WTC11 (cell line): Measurements from ENCODE around the gene ARIH2. TPM values are rescaled to one million over a fixed set of nuclear protein-coding genes. Genes with fewer than 3 reads are reported as not detected.

Experiments used
- ATAC-seq: fragments of 200-7000 bp; cut with Tn5 transposase; 2 replicates; pipeline ENCODE4 v1.10.0; 2021; ENCODE audit warnings: mild to moderate bottlenecking, moderate library complexity
- CTCF ChIA-PET: fragments of 300-600 bp; sonication (Branson Sonifier 250); formaldehyde crosslinking; loops from one replicate; lab custom pipeline; 2021; ENCODE audit warnings: antibody characterized with exemption; lab: Charles Lee
- POLR2A ChIA-PET: fragments of 350-600 bp; sonication (Branson Sonifier 250); formaldehyde crosslinking; loops from one replicate; lab custom pipeline; 2021; ENCODE audit warnings: antibody characterized with exemption; lab: Charles Lee
- DNase-seq: peaks from one replicate; pipeline ENCODE4 v3.0.0; 2021; ENCODE audit warnings: low spot score
- H3K27ac Mint-ChIP-seq: 2 replicates; pipeline ENCODE4 v1.8.0; 2021; ENCODE audit warnings: mixed read lengths
- H3K27me3 Mint-ChIP-seq: 2 replicates; pipeline ENCODE4 v1.8.0; 2021; ENCODE audit warnings: low read depth, mild to moderate bottlenecking, moderate library complexity, mixed read lengths
- H3K36me3 Mint-ChIP-seq: 2 replicates; pipeline ENCODE4 v1.8.0; 2021; ENCODE audit warnings: mixed read lengths
- H3K4me1 Mint-ChIP-seq: 2 replicates; pipeline ENCODE4 v1.8.0; 2022; ENCODE audit warnings: mixed read lengths
- H3K4me3 Mint-ChIP-seq: 2 replicates; pipeline ENCODE4 v1.8.0; 2021; ENCODE audit warnings: mild to moderate bottlenecking, moderate library complexity, mixed read lengths
- H3K9me3 Mint-ChIP-seq: 2 replicates; pipeline ENCODE4 v1.8.0; 2021; ENCODE audit warnings: mixed read lengths
- ATF3 ChIP-seq: sonication (generic); formaldehyde crosslinking; conservative IDR thresholded peaks from 2 replicates; pipeline ENCODE4 v1.8.1; 2022; ENCODE audit warnings: mild to moderate bottlenecking, missing genetic modification reagents
- CREB1 ChIP-seq: sonication (generic); formaldehyde crosslinking; IDR thresholded peaks from 2 replicates; pipeline ENCODE4 v1.8.0; 2023; ENCODE audit warnings: mild to moderate bottlenecking, missing genetic modification reagents
- CTCF ChIP-seq: fragments of 200-600 bp; IDR thresholded peaks from 2 replicates; pipeline ENCODE4 v1.8.0; 2022; ENCODE audit warnings: antibody characterized with exemption
- E2F5 ChIP-seq: sonication (generic); formaldehyde crosslinking; IDR thresholded peaks from 2 replicates; pipeline ENCODE4 v1.8.1; 2022; ENCODE audit warnings: mild to moderate bottlenecking, moderate library complexity, missing genetic modification reagents
- ESRRA ChIP-seq: sonication (generic); formaldehyde crosslinking; IDR thresholded peaks from 2 replicates; pipeline ENCODE4 v1.8.1; 2022; ENCODE audit warnings: mild to moderate bottlenecking, missing genetic modification reagents, borderline replicate concordance
- FOXK1 ChIP-seq: sonication (generic); formaldehyde crosslinking; IDR thresholded peaks from 2 replicates; pipeline ENCODE4 v1.8.0; 2022; ENCODE audit warnings: mild to moderate bottlenecking, moderate library complexity, missing genetic modification reagents
- FOXP1 ChIP-seq: sonication (generic); formaldehyde crosslinking; IDR thresholded peaks from 2 replicates; pipeline ENCODE4 v1.8.0; 2022; ENCODE audit warnings: missing genetic modification reagents, mild to moderate bottlenecking, moderate library complexity, borderline replicate concordance
- FOXP4 ChIP-seq: sonication (generic); formaldehyde crosslinking; IDR thresholded peaks from 2 replicates; pipeline ENCODE4 v1.8.0; 2022; ENCODE audit warnings: mild to moderate bottlenecking, missing genetic modification reagents
- HMGXB4 ChIP-seq: sonication (generic); formaldehyde crosslinking; IDR thresholded peaks from 2 replicates; pipeline ENCODE4 v1.8.1; 2023; ENCODE audit warnings: mild to moderate bottlenecking, moderate library complexity, missing genetic modification reagents
- NR3C1 ChIP-seq: sonication (generic); formaldehyde crosslinking; conservative IDR thresholded peaks from 2 replicates; pipeline ENCODE4 v1.8.1; 2023; ENCODE audit warnings: low read depth, mild to moderate bottlenecking, missing genetic modification reagents
- RELA ChIP-seq: sonication (generic); formaldehyde crosslinking; IDR thresholded peaks from 2 replicates; pipeline ENCODE4 v1.8.1; 2022; ENCODE audit warnings: missing genetic modification reagents, mild to moderate bottlenecking, borderline replicate concordance
- SMAD3 ChIP-seq: sonication (generic); formaldehyde crosslinking; IDR thresholded peaks from 2 replicates; pipeline ENCODE4 v1.8.0; 2022; ENCODE audit warnings: missing genetic modification reagents, mild to moderate bottlenecking, borderline replicate concordance
- ZBTB21 ChIP-seq: sonication (generic); formaldehyde crosslinking; IDR thresholded peaks from 2 replicates; pipeline ENCODE4 v1.8.1; 2023; ENCODE audit warnings: mild to moderate bottlenecking, missing genetic modification reagents, borderline replicate concordance
- ZBTB43 ChIP-seq: sonication (generic); formaldehyde crosslinking; IDR thresholded peaks from 2 replicates; pipeline ENCODE4 v1.8.1; 2023; ENCODE audit warnings: mild to moderate bottlenecking, missing genetic modification reagents
- ZNF219 ChIP-seq: sonication (generic); formaldehyde crosslinking; IDR thresholded peaks from 2 replicates; pipeline ENCODE4 v1.8.0; 2023; ENCODE audit warnings: missing genetic modification reagents, mild to moderate bottlenecking, borderline replicate concordance
- ZNF317 ChIP-seq: sonication (generic); formaldehyde crosslinking; IDR thresholded peaks from 2 replicates; pipeline ENCODE4 v1.8.1; 2023; ENCODE audit warnings: low read depth, mild to moderate bottlenecking, moderate library complexity, missing genetic modification reagents, borderline replicate concordance
- ZSCAN18 ChIP-seq: fragments of 250-450 bp; sonication (Bioruptor Pico); IDR thresholded peaks from 2 replicates; pipeline ENCODE4 v2.1.2; 2022; ENCODE audit warnings: mild to moderate bottlenecking, moderate library complexity
- total RNA-seq: library from RNA; stranded (reverse); gene quantifications from 3 replicates; pipeline ENCODE4 v1.2.3, GENCODE V29; 2021

ARIH2 gene
- total RNA-seq, 1 experiment from 2014 or later = 134 TPM

GRCh38 chr3:49026536-49026935 is 107.9 kb downstream of the ARIH2 start:
- ChIA-PET CTCF (no interaction called here), POLR2A (interaction anchor here (1.0 kb wide), 1 partner anchor 68 kb away, joined by 4 read pairs; the partner anchor contains the start of gene QRICH1)
- no peak for DNase-seq
- Mint-ChIP-seq H3K27ac (no peak overlapping the region), H3K4me1 (peaks cover 26% of the 10 kb centered on the region), H3K4me3 (no peak overlapping the region), H3K36me3 (peaks cover 61% of the 10 kb centered on the region), H3K27me3 (no peaks in the 10 kb centered on the region), H3K9me3 (no peaks in the 10 kb centered on the region)
- ATAC-seq = no peak
- TF ChIP-seq FOXP1 (CRISPR knock-in tag) = 0 out of 2 replicates have a peak, but pooled peaks have one; percentile 25
- peak; percentile 28; the same call in 1 of the 2 replicates for TF ChIP-seq ZBTB43 (CRISPR knock-in tag)
- no peak for TF ChIP-seq ZBTB21 (CRISPR knock-in tag)
- TF ChIP-seq, all 79 proteins: peak for 2

- TF ChIP-seq FOXK1 (CRISPR knock-in tag) (no peak), ZNF317 (no peak), ZNF219 (CRISPR knock-in tag) (no peak), NR3C1 (CRISPR knock-in tag) (no peak), RELA (CRISPR knock-in tag) (no peak), ZSCAN18 (no peak), ESRRA (CRISPR knock-in tag) (no peak), SMAD3 (no peak), E2F5 (CRISPR knock-in tag) (no peak), ATF3 (CRISPR knock-in tag) (no peak), HMGXB4 (CRISPR knock-in tag) (no peak), FOXP4 (CRISPR knock-in tag) (no peak), CTCF (no peak), CREB1 (CRISPR knock-in tag) (no peak)
- peak overlapping the region; percentile 90 for H3K4me3 Mint-ChIP-seq
- DNase-seq (no peak), ATAC-seq (no peak)
- peaks cover 26% of the 10 kb centered on the region for H3K4me1 Mint-ChIP-seq
- peaks cover 67% of the 10 kb centered on the region for H3K36me3 Mint-ChIP-seq
- H3K27ac Mint-ChIP-seq = no peak overlapping the region; the same call in 1 of the 2 replicates
- no peaks in the 10 kb centered on the region for H3K27me3 Mint-ChIP-seq
- no peaks in the 10 kb centered on the region for H3K9me3 Mint-ChIP-seq
- ChIA-PET CTCF (no interaction called here), POLR2A (no interaction called here)
Observed at GRCh38 chr3:49027634-49028033, 109.0 kb downstream of the ARIH2 start.
